ENCODE measurements around the gene ZNF699.
"Not testable (repeated sequence)": the region's sequence is repeated elsewhere in the genome, so short reads cannot be mapped to it uniquely, and the experiment has no call there.

The ZNF699 gene

GRCh38 chr19:9309139-9309973 is at the start of gene ZNF699:
TSS of gene ZNF699 (minus strand) at chr19:9309838. CDS start at chr19:9305119, 4,719 bp downstream.
- peak; percentile 75 for DNase-seq

- DNase-seq = no peak
Measured at GRCh38 chr19:9354651-9355050, 45.0 kb upstream of the ZNF699 start.

GRCh38 chr19:9353011-9353410 is 43.4 kb upstream of the ZNF699 start:
- DNase-seq = no peak

- no peak for DNase-seq
Measured at GRCh38 chr19:9352505-9352904, 42.9 kb upstream of the ZNF699 start.

GRCh38 chr19:9348671-9349070 is 39.0 kb upstream of the ZNF699 start:
- DNase-seq = no peak

GRCh38 chr19:9348253-9348652 is 38.6 kb upstream of the ZNF699 start:
- no peak for DNase-seq

- DNase-seq = no peak
Measured at GRCh38 chr19:9345005-9345404, 35.4 kb upstream of the ZNF699 start.

- DNase-seq = no peak
Measured at GRCh38 chr19:9342610-9343304, 33.1 kb upstream of the ZNF699 start.

- DNase-seq = no peak
Measured at GRCh38 chr19:9329999-9330398, 20.4 kb upstream of the ZNF699 start.

- DNase-seq = no peak
Measured at GRCh38 chr19:9324584-9324962, 14.9 kb upstream of the ZNF699 start.

GRCh38 chr19:9323919-9324583 is 14.4 kb upstream of the ZNF699 start, which contains the start of gene ZNF559:
TSS of gene ZNF559 (plus strand) at chr19:9324179. CDS start at chr19:9338550, 14,371 bp downstream.
- DNase-seq = peak; percentile 95

GRCh38 chr19:9323557-9323918 is 13.9 kb upstream of the ZNF699 start:
- DNase-seq = peak; percentile 68

- DNase-seq = not testable (repeated sequence)
Measured at GRCh38 chr19:9322201-9322600, 12.6 kb upstream of the ZNF699 start.

GRCh38 chr19:9321756-9322155 is 12.1 kb upstream of the ZNF699 start:
- DNase-seq = not testable (repeated sequence)

- no peak for DNase-seq
Measured at GRCh38 chr19:9321338-9321737, 11.7 kb upstream of the ZNF699 start.

GRCh38 chr19:9313756-9314155 is 4.1 kb upstream of the ZNF699 start:
- DNase-seq = no peak

- DNase-seq = peak; percentile 75
Measured at GRCh38 chr19:9309974-9310446, 372 bp upstream of the ZNF699 start.

GRCh38 chr19:9308091-9308770 is 1.4 kb downstream of the ZNF699 start:
- DNase-seq = no peak

- DNase-seq = no peak
Measured at GRCh38 chr19:9306443-9306842, 3.2 kb downstream of the ZNF699 start.

- DNase-seq = no peak
Measured at GRCh38 chr19:9296336-9296735, 13.3 kb downstream of the ZNF699 start.

- no peak for DNase-seq
Measured at GRCh38 chr19:9295411-9295849, 14.2 kb downstream of the ZNF699 start.

- DNase-seq = no peak
Measured at GRCh38 chr19:9289231-9289884, 20.3 kb downstream of the ZNF699 start.

Measured in NCI-H524 treated with DMSO at 0.1 percent for 48 hours (cell line).